ENCODE results near the gene FBXL7.

FBXL7 gene

DNA sequence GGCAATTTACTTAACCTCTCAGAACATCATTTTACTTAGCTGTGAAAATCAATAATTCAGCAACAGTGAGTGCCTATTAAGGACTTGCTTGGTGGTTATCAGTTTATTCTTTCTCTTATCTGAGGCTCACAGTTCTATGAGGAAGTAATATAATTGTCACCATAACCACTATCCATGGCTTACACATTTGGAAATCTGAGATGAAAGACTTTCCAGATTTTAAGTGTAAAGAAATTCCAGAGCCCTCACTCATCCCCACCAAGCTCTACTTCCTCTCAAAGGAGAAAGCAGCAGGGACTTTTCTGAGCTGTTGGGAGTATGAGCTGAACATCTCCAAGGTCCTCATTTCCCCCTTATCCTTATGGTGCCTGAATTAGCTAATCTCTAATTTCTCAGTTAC, 321.5 kb downstream of the FBXL7 start:
- peak; percentile 26 for DNase-seq (ENCODE audit: extremely low read depth, low read depth)
- H3K4me3 ChIP-seq (replicated peaks; ENCODE audit: low read depth, low read length): no peak overlapping the region
- TF ChIP-seq, protein P1, sequence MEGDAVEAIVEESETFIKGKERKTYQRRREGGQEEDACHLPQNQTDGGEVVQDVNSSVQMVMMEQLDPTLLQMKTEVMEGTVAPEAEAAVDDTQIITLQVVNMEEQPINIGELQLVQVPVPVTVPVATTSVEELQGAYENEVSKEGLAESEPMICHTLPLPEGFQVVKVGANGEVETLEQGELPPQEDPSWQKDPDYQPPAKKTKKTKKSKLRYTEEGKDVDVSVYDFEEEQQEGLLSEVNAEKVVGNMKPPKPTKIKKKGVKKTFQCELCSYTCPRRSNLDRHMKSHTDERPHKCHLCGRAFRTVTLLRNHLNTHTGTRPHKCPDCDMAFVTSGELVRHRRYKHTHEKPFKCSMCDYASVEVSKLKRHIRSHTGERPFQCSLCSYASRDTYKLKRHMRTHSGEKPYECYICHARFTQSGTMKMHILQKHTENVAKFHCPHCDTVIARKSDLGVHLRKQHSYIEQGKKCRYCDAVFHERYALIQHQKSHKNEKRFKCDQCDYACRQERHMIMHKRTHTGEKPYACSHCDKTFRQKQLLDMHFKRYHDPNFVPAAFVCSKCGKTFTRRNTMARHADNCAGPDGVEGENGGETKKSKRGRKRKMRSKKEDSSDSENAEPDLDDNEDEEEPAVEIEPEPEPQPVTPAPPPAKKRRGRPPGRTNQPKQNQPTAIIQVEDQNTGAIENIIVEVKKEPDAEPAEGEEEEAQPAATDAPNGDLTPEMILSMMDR (IDR thresholded peaks at IDR 0.05; ENCODE audit: low read depth, low read length, missing control alignments): no peak

DNA sequence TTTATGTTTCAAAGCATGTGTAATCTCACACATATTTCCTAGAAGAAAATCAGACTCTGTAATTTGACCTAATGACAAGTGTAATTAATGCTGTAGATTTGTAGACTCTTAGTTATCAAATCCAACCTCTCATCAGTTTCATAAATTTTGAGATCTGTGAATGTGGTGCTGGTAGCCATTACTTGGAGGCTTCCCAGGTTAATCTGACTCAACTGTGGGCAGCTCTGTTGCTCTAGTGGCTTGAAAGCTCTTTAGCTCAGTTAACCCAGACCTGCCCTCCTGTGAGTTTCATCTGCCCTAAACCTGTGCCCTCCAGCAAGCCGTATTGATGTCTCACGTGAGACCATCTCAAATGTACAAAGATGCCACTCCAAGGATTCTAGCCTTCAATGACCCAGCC, 323.4 kb downstream of the FBXL7 start:
- no peak for DNase-seq (ENCODE audit: extremely low read depth, low read depth)
- TF ChIP-seq, protein P1 (IDR thresholded peaks at IDR 0.05; ENCODE audit: low read depth, low read length, missing control alignments): no peak

DNA sequence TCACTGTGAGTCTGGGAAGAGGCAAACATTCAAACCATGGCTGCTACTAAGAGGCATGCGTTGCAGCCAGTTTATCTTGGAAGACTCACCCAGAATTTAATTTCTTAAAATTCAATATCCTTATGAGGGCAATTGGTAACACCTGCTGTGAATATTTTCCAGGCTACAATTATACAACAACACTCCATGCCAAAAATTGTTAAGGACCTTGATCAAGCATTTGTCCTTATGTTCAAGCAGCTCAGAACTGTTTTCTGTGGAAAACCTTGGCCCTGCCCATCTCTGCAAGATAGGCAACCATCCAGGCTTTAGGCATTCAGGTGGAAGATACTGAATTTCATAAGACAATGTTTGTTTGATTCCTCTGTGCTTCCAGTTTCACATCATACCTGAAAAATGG, 327.8 kb downstream of the FBXL7 start:
- TF ChIP-seq, protein P1 (IDR thresholded peaks at IDR 0.05; ENCODE audit: low read depth, low read length, missing control alignments): no peak
- DNase-seq (ENCODE audit: extremely low read depth, low read depth): no peak
- no peak overlapping the region for H3K4me3 ChIP-seq (replicated peaks; ENCODE audit: low read depth, low read length)

More for the DNA sequence above, 323.4 kb downstream of the FBXL7 start:
- H3K4me3 ChIP-seq (replicated peaks; ENCODE audit: low read depth, low read length): no peak overlapping the region

DNA sequence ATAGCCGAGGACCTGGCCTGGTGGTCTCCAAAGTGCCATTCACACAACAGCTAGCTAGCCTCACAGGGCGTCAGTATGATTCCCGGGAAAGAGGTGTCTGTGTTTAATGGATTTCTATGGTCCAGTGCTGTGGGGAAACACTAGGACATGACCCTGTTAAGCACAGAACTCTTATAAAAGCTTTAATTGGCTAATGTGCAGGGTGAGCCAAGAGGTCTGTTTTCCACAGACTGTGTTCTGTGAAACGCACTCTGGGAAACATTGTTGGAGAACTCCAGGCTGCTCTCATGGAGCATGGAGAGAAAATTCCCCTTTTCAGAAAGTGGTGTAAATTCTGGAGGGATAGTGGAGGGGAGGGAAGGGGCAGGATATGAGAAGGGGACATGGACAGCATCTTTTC, 331.4 kb downstream of the FBXL7 start:
- TF ChIP-seq, protein P1 (IDR thresholded peaks at IDR 0.05; ENCODE audit: low read depth, low read length, missing control alignments): no peak
- no peak overlapping the region for H3K4me3 ChIP-seq (replicated peaks; ENCODE audit: low read depth, low read length)
- DNase-seq (ENCODE audit: extremely low read depth, low read depth): no peak

DNA sequence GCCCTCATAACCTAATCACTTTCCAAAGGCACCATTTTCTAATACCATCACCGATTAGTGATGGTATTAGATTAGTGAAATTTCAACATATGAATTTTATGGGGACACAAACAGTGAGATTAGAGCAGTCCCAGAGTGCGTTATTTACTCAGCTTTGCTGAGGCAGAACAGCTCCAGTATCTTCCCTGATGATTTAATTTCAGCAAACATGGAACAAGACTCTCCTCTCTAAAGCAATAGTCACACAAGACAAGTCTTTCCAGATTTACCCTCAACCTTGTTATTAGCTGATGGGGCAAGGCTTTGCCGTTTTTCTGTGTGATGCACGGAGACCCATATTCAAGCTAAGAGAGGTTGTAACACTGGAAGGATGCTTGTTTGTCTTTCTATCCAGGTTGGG, 333.4 kb downstream of the FBXL7 start:
- TF ChIP-seq, protein P1 (IDR thresholded peaks at IDR 0.05; ENCODE audit: low read depth, low read length, missing control alignments): no peak
- DNase-seq (ENCODE audit: extremely low read depth, low read depth): no peak
- H3K4me3 ChIP-seq (replicated peaks; ENCODE audit: low read depth, low read length): no peak overlapping the region

DNA sequence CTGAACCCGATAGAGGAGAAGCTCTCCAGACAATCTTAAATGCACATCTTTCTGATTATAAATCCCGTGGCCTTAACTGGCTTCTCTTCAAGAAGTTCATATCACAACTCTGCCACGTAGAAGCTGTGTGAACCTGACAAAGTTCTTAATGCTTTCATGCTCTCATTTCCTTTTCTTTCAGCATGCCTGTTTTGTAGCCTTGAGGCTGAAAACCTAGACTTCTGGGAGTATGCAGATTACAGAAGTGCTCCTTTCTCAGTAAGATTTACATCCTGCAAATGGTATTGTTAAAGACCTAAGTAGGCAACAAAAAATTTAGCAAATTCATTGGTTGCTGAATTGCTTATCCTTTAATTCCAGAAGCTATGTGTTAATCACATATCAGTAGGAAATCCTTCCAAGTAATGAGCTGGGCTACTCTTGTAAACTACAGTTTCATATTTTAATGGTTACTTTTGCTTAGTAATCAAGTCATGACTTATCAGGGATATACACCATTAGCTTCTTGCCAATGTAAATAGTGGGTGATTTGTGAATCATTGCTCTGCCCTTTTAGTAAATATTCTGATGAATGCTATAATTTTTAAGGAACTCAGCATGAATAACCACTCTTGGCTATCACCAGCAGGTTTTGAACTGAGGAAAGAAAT, 334.7 kb downstream of the FBXL7 start:
- peak; percentile 17 for DNase-seq (ENCODE audit: extremely low read depth, low read depth)
- H3K4me3 ChIP-seq (replicated peaks; ENCODE audit: low read depth, low read length): no peak overlapping the region
- TF ChIP-seq, protein P1 (IDR thresholded peaks at IDR 0.05; ENCODE audit: low read depth, low read length, missing control alignments): no peak

DNA sequence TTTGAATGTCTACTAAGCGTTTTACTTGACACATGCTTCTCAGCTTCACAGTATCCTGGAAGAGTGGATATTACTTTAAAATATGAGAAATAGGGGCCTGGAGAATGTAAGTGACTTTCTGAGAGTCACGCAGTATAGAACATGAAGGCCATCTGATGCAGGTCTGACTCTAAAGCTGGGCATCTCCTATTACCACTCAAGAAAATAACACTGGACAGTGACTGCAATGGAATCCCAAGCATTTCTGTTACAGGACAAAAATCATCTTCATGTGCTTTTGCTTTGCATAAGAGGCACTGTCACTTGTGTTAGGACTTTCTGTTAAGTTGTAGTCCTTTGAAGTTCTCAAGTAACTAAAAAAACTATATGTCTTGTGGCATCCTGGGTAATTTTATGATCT, 335.5 kb downstream of the FBXL7 start:
- TF ChIP-seq, protein P1 (IDR thresholded peaks at IDR 0.05; ENCODE audit: low read depth, low read length, missing control alignments): no peak
- DNase-seq (ENCODE audit: extremely low read depth, low read depth): no peak
- no peak overlapping the region for H3K4me3 ChIP-seq (replicated peaks; ENCODE audit: low read depth, low read length)
